Measurements from ENCODE around the gene PKD2L2. TPM values are rescaled to one million over a fixed set of nuclear protein-coding genes. Genes with fewer than 3 reads are reported as not detected.
"Not testable (repeated sequence)": the region's sequence is repeated elsewhere in the genome, so short reads cannot be mapped to it uniquely, and the experiment has no call there.

Gene PKD2L2
- total RNA-seq, 1 donor: not detected

- H3K27me3 ChIP-seq (ENCODE audit: insufficient read depth, low read length): no peaks in the 10 kb centered on the region
- no peaks in the 10 kb centered on the region for H3K9me3 ChIP-seq (ENCODE audit: low read depth, low read length)
- H3K4me3 ChIP-seq (ENCODE audit: low read length): no peak overlapping the region
- no peaks in the 10 kb centered on the region for H3K4me1 ChIP-seq (ENCODE audit: insufficient read depth, low read length)
Measured at GRCh38 chr5:137960819-137961218, 71.6 kb downstream of the PKD2L2 start.

- H3K4me1 ChIP-seq (ENCODE audit: insufficient read depth, low read length); H3K4me3 ChIP-seq (ENCODE audit: low read length): not testable (repeated sequence)
Measured at GRCh38 chr5:137970384-137970783, 81.1 kb downstream of the PKD2L2 start.

GRCh38 chr5:137975208-137975607 lies 86.0 kb downstream of the PKD2L2 start:
- Histone ChIP-seq H3K4me3 (ENCODE audit: low read length) (no peak overlapping the region), H3K9me3 (ENCODE audit: low read depth, low read length) (no peaks in the 10 kb centered on the region), H3K4me1 (ENCODE audit: insufficient read depth, low read length) (no peaks in the 10 kb centered on the region), H3K27me3 (ENCODE audit: insufficient read depth, low read length) (no peaks in the 10 kb centered on the region)

More at GRCh38 chr5:137970384-137970783, 81.1 kb downstream of the PKD2L2 start:
- not testable (repeated sequence) for H3K9me3 ChIP-seq (ENCODE audit: low read depth, low read length); H3K27me3 ChIP-seq (ENCODE audit: insufficient read depth, low read length)

GRCh38 chr5:137989419-137989818 lies 100.2 kb downstream of the PKD2L2 start:
- no peaks in the 10 kb centered on the region for H3K9me3 ChIP-seq (ENCODE audit: low read depth, low read length)
- H3K4me1 ChIP-seq (ENCODE audit: insufficient read depth, low read length): peaks cover 1% of the 10 kb centered on the region
- H3K4me3 ChIP-seq (ENCODE audit: low read length): no peak overlapping the region
- H3K27me3 ChIP-seq (ENCODE audit: insufficient read depth, low read length): no peaks in the 10 kb centered on the region

Other genes starting within 250 kb of the PKD2L2 start
- 9.3 TPM for gene KLHL3, start 153.4 kb upstream of the PKD2L2 start, total RNA-seq
- gene HNRNPA0, start 135.1 kb upstream of the PKD2L2 start, total RNA-seq: 17.3 TPM
- not detected for gene MYOT, start 21.6 kb upstream of the PKD2L2 start, total RNA-seq
- gene FAM13B, start 143.6 kb downstream of the PKD2L2 start, total RNA-seq: 70.8 TPM
- not detected for gene WNT8A, start 194.6 kb downstream of the PKD2L2 start, total RNA-seq
- not detected for gene NME5, start 250.0 kb downstream of the PKD2L2 start, total RNA-seq